HG03575 (cell line): ENCODE data around the gene LAMA3.

Experiments
- ATAC-seq: cut with Tn5 transposase; IDR thresholded peaks from one replicate; pipeline ENCODE4 v1.9.1; 2021; ENCODE audit not compliant: unreplicated experiment, insufficient number of reproducible peaks, low FRiP score; ENCODE audit errors: extremely low read depth

Gene LAMA3

DNA sequence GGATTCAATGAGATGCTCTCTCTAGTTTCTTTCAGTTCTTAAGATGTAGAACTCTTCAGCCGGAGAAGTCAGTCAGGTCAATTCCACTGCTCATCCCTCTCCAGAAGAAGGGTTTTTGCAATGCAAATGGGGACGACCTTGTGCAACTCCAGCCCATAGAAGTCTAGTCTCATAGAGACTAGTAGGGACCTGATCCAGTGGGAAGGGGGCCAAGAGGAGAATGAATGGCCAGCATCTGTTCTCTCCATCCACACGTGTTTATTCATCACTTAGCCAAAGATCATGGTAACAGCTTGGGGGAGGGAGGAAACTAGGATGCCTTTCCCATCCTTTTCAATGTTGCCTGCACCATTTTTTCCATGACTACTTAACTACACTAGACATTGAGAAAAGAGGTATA, 120.2 kb downstream of the LAMA3 start:
- no peak for ATAC-seq

DNA sequence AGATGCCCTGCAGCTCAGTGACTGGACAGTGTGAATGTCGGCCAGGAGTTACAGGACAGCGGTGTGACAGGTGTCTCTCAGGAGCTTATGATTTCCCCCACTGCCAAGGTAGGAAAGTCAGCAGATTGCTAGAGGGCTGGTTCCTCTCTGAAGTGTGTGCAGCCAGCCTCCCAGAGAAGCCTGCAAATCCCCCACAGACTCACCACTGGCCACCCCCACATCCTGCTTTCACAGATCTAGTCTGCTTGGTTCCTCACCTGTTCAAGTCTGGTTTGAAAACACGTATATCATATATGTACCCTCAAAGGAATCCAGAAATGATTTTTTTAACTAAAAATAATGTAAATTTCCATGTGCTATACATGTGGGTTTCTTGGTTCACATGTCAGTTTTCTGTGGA, 121.1 kb downstream of the LAMA3 start:
- ATAC-seq, result no peak

GRCh38 chr18:23811176-23811575, 121.9 kb downstream of the LAMA3 start:
- no peak for ATAC-seq

- ATAC-seq, result no peak
Observed at GRCh38 chr18:23812546-23813440, 123.5 kb downstream of the LAMA3 start.

DNA sequence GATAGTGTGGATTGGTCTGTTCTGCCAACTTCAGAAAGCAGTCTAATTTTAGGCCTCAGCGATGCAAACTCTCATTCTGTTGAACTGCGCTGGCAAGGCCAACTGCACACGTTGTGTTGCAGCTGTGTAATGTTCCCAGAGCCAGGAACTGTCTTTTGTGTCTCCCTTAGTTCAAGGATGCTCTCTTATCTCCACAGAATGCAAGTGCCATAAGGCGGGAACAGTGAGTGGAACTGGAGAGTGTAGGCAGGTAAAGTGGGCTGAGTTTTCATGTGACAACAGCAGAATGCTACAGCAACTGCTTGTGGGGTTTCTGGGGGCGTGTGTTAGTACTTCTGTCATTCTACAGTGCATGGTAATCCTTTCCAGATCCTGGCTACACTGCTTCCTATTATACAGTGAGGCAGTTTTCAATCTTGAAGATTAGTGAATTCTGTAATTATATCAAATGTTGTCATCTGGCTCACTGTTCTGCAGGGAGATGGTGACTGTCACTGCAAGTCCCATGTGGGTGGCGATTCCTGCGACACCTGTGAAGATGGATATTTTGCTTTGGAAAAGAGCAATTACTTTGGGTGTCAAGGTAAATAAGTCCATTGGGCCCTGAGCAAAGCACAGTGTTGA, 125.8 kb downstream of the LAMA3 start:
- no peak for ATAC-seq

DNA sequence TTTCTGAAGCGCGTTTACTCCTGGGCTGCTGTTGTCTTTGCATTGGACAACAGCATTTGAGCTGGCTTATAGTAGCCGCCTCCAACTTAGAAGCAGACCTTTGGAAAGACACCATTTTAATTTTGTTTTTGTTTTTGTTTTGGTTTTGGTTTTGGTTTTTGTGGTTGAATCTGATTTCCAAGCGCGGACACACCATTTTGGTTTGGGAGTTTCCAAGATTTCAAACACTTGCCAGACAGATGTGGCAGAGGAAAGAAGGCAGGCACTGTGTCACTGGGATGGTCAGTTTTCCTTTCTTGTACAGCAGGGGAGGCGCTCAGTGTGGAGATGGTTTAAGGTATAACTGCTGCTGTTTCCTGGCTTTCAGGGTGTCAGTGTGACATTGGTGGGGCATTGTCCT, 126.8 kb downstream of the LAMA3 start:
- ATAC-seq, result no peak

GRCh38 chr18:23816740-23817139, 127.5 kb downstream of the LAMA3 start:
- ATAC-seq, result no peak

DNA sequence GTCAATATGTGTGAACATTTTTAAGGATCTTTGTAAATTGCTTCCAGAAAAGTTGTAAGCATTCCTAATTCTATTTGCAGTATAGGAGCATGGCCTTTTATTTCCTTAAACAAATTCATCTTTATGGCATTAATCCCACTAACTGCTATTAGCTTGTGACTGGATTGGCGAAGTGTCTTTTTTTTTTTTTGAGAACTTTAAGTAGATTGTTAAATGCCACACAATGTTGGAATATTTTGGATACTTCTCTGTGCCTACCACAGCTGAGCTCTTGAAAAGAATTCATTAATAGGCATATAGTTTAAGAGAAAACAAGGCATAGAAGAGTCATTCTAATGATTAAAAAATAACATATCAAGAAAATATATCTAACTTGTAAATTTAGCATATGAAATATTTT, 129.7 kb downstream of the LAMA3 start:
- ATAC-seq, result no peak

- ATAC-seq, result no peak
Observed at GRCh38 chr18:23822590-23823385, 133.5 kb downstream of the LAMA3 start.

- no peak for ATAC-seq
Observed at GRCh38 chr18:23824240-23824639, 135.0 kb downstream of the LAMA3 start.

GRCh38 chr18:23824669-23825068, 135.4 kb downstream of the LAMA3 start:
- ATAC-seq, result no peak

DNA sequence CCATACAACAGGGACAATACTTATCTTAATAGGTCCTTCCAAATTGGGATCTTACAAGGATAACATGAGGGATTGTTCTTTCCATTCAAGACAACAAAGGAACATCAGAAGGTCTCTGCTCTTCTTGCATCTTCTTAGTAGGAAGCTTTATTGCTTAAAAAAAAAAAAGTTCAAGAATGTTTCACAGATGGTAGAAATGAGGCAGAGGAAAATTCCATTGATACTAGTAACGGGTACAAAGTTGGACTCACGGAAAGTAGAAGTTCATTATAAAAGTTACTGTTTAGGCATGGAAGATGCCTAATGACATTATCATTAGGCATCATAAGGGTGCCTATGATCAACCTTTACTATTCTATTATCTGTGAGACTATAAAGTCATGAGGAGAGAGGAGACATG, 136.2 kb downstream of the LAMA3 start:
- ATAC-seq, result no peak

- no peak for ATAC-seq
Observed at GRCh38 chr18:23825978-23826405, 136.7 kb downstream of the LAMA3 start.

- no peak for ATAC-seq
Observed at GRCh38 chr18:23826850-23827620, 137.8 kb downstream of the LAMA3 start.

- ATAC-seq, result no peak
Observed at GRCh38 chr18:23827681-23828080, 138.4 kb downstream of the LAMA3 start.

DNA sequence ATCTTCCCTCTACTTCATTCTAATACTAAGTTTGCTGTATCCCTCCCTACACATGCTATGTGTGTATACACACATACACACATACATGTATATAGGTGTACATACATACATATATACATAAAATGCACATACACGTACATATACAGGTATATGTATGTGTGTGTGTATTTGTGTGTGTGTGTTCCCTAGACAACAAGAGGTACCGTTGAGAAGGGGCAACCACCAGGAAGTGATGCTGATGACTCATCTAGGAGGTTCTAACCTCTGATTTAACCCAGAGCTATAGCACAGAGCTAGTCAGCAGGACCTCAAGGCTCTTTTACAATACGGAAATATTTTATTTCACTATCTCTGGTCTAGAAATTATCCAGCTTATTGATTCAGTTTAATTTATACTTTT, 139.2 kb downstream of the LAMA3 start:
- peak; percentile 81 for ATAC-seq

GRCh38 chr18:23832911-23833310, 143.7 kb downstream of the LAMA3 start:
- ATAC-seq, result no peak

DNA sequence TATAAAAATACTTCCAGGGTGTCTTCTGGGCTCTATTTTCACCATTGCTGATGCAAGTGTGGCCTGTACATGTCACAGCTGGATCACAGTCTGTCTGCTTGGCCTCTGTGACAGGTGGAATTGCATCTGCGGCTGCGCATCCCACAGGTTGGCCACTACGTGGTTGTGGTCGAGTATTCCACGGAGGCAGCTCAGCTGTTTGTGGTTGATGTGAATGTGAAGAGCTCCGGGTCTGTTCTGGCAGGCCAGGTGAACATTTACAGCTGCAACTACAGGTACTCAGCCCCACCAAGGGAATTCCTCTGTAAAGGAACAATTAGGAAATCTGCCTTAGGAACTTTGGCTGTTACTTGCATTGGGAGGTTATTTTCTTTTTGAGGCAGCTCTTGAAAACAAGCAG, 144.5 kb downstream of the LAMA3 start:
- no peak for ATAC-seq

- no peak for ATAC-seq
Observed at GRCh38 chr18:23835091-23835490, 145.8 kb downstream of the LAMA3 start.
